Measurements from ENCODE around the gene TMEM151A.
"Not testable (repeated sequence)": the region's sequence is repeated elsewhere in the genome, so short reads cannot be mapped to it uniquely, and the experiment has no call there.

The TMEM151A gene

DNA sequence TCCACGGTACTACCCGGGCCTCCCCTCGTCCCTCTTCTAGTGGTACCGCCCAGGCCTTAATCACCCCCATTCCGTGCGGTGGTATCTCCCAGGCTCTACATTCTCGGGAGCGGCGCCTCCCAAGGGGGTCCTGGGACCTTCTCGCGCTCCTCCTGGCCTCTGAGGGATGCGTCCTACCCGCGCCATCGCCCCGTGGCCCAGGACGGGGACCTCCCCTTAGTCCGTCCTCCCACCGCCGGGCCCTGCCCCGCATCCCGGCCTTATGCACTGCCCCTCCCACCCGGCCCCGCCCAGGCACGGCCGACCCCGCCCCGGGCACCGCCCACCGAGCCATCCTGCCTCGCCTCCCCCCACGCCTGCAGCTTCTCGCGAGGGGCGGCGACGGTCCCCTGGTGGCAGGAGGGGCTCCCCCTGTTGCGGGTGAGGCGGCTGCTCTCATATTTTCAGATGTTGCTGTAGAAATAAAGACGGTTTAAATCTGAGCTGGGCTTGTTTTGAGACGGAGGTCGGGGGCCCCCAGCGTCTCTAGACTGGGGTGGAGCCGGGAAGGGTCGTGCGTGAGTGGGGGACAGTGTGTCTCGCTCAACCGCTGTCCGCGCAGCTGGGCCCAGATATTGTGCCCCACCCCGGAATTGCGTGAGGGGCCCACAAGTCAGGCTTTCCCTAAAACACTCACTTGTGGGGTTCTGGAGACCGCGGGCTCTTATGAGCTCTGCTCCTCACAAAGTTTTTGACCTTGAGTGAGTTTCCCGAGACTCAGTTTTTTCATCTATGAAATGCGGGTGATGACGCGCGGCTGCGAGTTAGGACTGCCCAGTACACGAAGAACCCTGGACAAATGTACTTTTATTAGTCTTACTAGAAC lies 24.1 kb upstream of the TMEM151A start:
- DNase-seq = peak; percentile 97

DNA sequence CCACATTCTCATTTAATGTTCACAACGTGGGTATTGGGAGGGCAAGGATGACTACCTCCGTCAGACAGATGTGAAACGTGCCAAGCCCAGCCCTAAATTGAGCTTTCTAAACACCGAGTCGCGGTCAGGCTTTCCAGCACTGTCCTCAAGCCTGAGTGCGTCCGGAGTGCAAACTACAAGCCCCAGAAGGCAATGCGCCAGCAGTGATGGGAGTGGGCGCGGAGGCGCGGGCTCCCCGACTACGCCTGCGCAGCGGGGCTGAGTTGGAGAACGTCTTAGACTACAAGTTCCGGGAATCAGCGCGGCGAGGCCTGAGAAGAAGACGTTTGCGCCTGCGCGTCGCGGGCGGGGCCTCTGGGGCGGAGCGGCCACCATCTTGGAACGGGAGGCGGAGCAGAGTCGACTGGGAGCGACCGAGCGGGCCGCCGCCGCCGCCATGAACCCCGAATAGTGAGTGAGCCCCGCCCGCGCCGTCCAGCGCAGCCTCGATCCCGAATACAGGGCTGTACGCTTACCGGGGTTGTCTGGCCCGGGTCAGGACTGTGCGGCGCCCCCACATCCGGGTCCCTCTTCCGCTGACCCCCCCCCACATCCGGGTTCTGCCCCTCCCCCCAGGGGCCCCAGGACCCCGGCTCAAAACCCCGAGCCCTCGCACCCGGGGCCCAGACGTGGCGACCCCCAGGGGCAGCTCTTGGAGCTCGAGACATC lies 23.3 kb upstream of the TMEM151A start, which contains the start of gene RAB1B:
Gene RAB1B (plus strand): TSS at position 396 of the 708 bp plus-strand sequence. CDS start 41 bp downstream, at position 437.
- peak; percentile 100 for DNase-seq

DNA sequence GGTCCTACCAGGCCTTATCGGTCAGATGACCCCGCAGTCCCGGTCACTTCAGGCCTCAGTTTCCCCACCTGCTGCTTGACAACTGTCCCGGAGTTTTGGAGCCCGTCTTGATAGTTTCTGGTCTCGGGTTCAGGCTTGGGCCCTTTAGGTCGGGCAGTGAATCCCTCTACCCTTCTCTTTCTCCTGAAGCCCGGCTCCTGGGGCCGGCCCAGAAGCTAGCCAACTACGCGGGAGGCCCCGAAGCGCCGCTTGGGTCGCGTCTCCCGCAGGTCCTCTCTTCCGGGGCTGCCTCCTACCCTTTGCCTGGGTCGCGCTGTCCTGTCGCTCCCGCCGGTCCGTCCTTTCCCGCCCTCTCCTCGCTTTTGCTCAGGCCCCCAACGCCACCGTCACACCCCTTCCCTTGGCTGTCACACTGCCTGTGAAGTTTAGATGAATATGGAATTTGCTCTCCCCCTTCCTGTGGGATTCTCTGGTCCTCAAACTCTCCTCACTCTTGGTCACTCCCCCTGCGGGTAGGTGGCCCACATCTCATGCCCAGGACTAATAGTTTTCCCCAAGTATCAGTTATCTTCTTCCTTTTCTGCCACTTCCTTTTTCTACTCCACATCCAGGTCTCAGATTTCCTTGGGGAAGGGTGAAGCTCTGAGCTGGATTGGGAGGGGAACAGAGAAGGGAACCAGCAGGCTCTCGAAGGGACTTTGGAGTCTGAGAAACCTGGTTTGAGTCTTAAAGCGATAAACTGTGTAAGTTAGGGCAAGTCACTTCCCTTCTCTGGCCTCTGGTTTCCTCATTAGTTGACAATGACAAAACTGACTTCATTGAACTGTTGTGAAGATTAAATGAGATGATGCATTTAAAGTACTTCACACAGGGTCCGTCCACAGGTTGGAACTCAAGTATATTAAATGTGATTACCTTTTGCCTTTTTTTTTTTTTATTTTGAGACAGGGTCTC lies 22.5 kb upstream of the TMEM151A start:
- no peak for DNase-seq

DNA sequence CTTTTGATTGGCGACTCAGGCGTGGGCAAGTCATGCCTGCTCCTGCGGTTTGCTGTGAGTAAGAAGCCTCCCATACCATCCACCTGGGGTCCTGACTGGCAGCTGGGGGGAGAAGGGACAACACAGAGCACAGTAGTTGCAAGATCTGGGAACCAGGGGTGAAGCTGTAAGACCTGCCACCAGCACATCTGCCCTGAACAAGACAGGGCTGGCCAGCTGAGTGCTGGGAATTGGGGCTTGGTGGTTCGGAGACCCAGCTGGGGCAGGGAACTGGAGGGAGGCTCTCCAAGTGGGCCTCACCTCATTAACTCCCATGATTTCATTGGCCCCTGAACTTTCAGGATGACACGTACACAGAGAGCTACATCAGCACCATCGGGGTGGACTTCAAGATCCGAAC lies 19.9 kb upstream of the TMEM151A start:
- no peak for DNase-seq

DNA sequence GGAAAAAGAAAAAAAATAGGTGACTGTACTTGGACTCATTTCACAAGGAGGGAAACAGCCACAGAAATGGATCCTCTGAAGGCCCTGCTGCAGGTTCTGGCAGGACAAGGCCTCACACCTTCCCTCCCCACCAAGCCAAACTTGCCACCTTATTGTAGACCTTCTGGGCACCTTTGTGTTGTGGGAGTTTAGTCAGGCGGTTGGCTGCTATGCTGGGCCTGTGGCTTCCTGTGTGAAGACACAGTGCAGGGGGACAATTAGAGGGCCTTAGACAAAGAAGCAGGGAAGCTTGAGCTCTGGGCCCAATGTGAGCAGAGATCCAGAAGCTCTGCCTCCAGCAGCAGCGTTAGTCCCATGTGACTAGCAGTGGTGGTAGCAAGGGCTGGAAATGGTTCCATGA lies 19.1 kb upstream of the TMEM151A start:
- no peak for DNase-seq

DNA sequence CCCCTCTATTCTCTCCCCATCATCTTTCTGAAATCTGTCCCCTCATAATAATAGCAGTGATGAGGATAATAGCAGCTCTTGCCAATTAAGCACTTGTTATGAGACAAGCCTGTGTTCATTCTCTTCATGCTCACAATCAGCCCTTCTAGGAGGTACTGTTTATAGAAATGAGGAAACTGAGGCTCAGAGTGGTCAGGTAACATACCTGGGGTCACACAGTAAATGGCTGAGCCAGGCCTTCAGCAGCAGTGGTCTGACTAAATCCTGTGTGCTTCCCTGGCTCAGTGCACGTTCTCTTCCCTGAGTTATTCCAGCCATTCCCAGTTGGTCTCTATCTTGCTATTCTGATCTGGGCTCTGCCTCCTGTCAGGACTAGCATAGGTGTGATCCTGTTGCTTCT lies 17.5 kb upstream of the TMEM151A start:
- no peak for DNase-seq

DNA sequence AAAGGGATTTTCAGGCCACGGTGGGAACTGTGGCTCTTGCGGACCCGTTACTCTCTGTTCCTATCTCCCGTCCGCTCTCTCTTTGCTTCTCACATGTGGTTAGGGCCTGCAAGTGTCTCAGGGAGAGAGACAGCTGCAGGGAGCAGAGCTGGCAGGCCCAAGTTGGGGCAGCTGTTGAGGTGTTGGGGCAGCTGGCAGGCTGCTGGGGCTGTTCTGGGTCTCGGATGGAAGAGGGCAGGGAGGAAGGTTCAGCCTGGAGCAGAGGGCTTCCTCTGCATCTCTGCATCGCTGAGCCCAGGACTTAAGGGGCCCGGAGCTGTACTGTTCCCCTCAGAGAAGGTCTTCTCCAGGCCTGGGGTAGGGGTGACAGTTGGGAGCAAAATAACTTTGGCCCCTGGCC lies 16.3 kb upstream of the TMEM151A start:
- no peak for DNase-seq

DNA sequence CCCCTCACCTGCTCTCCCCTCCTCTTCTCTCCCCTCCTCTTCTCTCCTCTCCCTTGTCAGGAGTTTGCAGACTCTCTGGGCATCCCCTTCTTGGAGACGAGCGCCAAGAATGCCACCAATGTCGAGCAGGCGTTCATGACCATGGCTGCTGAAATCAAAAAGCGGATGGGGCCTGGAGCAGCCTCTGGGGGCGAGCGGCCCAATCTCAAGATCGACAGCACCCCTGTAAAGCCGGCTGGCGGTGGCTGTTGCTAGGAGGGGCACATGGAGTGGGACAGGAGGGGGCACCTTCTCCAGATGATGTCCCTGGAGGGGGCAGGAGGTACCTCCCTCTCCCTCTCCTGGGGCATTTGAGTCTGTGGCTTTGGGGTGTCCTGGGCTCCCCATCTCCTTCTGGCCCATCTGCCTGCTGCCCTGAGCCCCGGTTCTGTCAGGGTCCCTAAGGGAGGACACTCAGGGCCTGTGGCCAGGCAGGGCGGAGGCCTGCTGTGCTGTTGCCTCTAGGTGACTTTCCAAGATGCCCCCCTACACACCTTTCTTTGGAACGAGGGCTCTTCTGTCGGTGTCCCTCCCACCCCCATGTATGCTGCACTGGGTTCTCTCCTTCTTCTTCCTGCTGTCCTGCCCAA lies 15.6 kb upstream of the TMEM151A start:
- DNase-seq = no peak

DNA sequence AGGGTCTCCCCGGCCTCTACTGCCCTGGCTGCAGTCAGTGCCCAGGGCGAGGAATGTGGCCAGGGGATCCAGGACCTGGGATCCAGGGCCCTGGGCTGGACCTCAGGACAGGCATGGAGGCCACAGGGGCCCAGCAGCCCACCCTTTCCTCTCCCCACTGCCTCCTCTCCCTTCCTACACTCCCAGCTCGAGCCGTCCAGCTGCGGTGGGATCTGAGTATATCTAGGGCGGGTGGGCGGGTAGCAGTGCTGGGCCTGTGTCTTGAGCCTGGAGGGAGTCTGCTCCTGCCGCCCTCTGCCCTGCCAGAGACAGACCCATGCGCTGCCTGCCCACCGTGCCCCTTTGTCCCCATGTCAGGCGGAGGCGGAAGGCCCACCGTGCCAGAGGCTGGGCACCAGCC lies 15.1 kb upstream of the TMEM151A start:
- DNase-seq = not testable (repeated sequence)

DNA sequence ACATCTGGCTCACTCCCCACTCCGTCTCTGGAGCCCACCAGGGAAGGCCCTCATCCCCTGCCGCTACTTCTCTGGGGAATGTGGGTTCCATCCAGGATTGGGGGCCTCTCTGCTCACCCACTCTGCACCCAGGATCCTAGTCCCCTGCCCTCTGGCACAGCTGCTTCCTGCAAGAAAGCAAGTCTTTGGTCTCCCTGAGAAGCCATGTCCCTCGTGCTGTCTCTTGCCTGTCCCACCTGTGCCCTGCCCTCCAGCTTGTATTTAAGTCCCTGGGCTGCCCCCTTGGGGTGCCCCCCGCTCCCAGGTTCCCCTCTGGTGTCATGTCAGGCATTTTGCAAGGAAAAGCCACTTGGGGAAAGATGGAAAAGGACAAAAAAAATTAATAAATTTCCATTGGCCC lies 14.6 kb upstream of the TMEM151A start:
- not testable (repeated sequence) for DNase-seq

DNA sequence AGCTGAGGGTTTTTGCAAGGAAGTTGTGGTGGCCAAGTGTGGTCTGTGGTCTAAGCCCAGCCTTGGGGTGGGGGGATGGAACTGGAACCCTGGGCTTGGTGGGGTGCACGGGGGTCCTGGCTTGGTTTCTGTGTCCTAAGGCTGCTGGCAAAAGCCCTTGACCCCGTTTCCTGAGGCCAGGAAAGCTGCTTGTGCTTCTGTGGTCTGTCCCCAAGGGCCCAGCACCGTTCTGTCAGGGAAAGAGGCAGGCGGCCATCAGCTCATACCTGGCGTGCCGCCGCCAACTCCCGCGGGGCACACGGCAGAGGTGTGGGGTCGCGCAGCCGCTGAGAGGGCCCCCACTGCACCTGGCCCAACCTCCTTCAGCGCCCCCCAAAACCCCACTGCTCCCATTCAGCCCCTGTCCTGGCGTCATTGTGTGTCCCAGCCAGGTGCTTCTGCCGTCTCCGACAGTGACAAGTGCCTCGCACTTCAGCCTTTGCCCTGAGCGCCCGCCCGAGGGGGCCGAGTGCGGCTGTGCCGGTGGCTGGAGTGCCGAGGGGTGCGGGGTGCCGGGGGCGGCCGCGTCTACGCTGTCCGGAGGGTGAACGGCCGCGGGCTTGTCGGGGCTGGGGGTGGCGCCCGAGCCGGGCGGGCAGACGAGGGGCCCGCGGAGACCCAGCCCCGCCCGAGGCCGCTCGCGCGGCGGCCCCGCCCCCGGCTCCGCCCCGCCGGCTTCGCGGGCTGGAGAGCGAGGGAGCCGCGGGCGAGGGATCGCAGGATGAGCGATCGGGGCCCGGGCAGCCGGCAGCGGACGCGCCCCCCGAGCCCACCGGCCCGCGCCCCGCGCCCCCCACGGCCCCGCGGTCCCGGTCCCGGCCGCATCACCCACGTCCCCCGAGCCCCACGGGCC lies 14.0 kb upstream of the TMEM151A start, which contains the start of gene CNIH2:
Gene CNIH2 (plus strand): TSS at position 705 of the 892 bp plus-strand sequence. CDS start 282 bp downstream, outside the sequence.
- DNase-seq = no peak

DNA sequence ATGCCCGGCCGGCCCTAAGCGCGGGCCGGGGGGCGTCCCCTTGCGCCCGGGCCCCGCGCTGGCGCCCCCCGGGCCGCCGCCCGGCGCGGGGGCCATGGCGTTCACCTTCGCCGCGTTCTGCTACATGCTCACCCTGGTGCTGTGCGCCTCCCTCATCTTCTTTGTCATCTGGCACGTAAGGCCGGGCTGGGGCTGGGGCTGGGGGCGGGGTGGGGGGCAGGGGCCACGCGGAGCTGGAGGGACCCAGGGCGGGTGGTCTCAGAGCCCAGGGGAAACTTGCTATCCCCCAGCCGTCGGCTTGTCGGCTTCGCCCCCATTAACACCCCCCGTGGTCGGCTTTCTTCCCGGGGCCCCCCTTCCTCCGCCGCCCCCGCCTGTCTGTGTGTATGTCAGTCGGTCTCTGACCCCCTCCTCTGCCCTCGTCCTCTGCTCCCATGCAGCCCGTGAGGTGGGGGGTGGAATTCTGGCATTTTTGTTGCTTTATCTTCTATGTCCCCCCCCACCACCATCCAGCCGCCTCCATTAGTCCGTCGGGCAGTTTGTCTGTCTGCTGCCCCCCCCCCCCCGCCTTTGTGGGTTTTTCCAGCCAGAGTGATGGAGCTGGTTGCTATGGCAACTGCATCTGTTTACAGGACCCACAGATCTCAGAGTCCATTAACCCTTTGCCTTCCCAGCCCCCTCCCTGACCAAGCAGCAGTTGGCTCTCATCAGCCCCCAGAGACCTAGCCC lies 13.2 kb upstream of the TMEM151A start:
- DNase-seq = no peak

DNA sequence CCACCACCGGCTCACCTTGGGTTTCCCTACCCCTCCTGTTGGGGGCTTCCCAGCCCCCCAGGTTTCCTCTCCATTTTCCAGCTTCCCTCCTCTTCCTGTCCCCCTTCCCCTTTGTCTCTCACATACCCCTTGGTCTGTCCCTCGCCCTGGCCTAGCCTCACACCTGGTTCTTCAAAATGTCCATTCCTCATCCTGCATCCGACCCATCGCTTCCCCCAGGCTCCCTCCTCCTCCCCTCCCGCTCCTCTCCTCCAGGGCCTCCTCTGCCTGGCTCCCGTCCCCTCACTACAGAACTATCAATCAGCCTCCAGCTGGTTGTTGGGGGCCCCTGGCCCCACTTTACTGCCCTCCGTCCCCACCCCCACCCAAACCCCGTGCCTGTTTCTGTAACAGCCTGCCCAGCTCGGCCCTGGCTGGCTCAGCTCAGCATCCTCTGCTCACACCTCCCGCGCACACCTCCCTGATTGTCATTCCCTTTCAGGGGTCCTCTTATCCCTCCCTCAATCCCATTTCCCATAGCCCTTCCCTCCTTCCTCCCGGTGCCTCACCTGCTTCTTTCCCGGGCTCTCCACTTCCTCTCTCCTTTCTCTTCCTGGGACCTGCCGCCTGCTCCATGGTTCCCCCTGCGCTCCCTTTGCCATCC lies 12.5 kb upstream of the TMEM151A start:
- no peak for DNase-seq

DNA sequence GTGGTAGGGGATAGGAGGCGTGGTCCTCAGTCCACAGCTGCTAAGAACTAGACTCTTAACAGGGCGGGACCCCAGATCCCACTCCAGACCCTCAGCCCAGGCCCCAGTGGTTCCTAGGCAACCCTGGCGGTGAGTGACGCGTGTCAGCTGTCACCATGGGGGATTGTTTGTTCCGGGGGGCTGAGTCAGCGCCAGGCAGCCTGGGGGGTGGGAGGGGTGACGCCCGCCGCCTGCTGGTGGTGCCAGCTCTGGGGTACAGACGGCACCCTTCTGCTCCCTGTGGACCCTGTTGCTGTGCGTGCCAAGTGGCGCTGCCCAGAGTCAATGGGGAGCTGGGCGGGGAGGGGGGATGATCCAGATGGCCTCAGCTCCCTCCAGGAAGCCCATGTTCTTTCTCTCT lies 11.3 kb upstream of the TMEM151A start:
- no peak for DNase-seq

DNA sequence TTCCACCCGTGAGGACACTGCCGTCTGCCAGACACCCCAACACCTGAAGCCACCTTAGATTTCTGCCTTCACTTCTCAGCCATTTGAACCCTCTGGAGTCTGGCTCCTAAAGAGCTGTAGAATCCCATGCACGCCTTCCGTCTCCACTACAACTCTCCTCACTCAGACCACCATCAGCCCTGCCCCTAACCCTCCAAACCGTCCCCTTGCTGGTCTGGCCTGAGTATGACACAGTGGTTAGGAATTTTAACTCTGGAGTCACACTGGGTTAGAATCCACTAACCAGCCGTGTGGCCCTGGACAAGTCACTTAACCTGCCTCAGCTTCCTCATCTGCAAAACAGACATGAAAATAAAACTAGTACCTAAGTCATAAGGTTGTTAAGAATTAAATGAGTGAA lies 10.7 kb upstream of the TMEM151A start:
- DNase-seq = no peak

DNA sequence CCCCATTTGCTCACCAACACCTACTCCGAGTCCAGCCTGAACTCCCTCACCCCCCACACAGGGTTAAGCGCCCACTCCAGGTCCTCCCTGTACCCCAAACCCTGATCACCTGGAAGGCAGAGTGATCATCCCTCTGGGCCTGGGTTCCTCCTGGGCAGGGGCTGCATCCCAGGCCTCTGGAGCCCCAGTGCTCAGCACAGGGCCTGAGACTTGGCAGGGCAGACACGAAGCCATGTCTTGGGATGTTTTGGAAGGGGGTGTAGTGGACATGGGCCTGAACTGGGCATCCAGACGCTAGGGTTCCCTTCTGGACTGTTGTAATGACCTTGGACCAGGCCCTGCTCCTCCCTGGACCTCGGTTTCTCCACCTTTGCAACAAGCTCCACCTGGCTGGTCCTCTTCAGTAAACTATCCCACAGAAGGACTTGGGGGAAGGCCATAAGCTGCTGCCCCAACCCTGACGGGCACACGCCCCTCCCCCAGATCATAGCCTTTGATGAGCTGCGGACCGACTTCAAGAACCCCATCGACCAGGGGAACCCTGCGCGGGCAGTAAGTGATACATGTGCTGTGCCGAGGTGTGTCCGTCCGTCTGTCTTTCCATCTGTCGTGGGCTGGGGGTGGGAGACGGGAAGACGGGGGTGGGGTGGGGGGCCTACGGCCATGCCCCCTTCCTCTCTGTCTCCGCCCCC lies 9.8 kb upstream of the TMEM151A start:
- no peak for DNase-seq

DNA sequence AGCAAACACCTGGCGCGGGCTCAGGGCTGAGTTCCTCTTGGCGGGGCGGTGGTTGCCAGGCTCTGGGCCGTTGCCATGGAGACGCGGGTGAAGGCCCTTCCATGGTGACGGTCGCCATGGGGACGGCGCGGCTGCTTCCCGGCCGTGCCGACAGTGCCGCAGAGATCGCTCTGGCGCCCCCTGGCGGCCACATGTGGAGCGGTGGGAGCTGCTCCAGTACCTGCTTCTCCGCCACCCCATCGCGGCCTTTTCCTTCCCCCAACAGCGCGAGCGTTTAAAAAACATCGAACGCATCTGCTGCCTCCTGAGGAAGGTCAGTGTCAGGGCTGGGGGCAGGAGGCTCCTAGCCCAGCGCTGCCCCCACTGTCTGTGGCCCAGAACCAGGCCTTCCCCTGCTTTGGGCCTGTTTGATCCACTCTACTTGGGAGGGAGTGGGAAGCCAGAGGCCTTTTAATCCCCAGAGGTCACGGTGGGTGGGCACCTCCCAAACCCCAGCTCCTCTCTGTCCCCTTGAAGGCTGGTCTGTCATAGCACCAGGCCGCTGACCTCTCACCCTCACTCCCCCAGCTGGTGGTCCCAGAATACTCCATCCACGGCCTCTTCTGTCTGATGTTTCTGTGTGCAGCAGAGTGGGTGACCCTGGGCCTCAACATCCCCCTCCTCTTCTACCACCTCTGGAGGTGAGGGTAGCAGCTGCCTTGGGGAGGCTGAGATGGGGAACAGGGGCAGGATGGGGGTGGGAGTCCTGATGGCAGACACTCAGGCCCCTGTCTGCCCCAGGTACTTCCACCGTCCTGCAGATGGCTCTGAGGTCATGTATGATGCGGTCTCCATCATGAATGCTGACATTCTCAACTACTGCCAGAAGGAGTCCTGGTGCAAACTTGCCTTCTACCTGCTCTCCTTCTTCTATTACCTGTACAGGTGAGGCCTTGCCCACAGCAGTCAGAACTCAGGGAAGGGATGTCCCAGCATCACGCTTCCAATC lies 8.9 kb upstream of the TMEM151A start:
- peak; percentile 97 for DNase-seq

DNA sequence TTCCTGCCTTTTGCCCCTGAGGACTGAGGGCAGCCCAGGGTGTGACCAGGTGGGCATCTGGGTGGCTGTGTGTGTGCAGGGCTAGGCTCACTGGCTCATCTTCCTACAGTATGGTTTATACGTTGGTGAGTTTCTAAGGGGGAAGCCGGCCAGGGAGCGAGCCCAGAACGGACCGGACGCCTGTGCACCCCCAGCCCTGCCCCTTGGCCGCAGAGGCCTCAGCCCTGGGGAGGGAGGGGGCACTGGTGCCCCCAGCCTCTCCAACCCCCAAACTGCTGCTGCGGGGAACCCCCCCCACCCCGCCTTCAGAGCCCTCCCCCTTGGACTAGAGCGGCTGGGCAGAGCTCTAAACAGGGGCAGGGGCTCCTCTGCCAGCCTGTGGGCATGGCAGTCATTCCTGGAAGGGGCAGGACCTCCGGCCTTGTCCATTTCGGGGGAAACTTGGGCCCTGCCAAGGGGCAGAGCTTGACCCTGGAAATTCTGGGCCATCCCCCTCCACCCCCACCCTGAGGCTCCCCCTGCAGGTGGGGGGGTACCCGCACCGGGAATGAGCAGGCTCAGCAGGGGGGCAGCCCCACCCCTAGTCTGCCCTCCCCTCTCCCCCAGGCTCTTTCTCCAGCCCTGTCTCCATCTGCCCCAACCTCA lies 8.1 kb upstream of the TMEM151A start:
- no peak for DNase-seq
